SU-DHL-6 (cell line): ENCODE measurements around the gene ITPR2.

Experiments used
- EZH2phosphoT487 ChIP-seq: fragments of 200-600 bp; sonication (generic), shearing (Covaris generic); conservative IDR thresholded peaks from 2 replicates; pipeline ENCODE4 v1.6.1; 2018; ENCODE audit warnings: mild to moderate bottlenecking, antibody characterized with exemption, low read length, moderate library complexity, mixed read lengths
- TF ChIP-seq, protein P1 (sequence below): fragments of 200-600 bp; sonication (generic); IDR thresholded peaks from one replicate; pipeline ENCODE4 v1.5.1; 2017; ENCODE audit warnings: antibody characterized with exemption, mild to moderate bottlenecking, low read length, moderate library complexity; ENCODE audit not compliant: insufficient read depth, poor library complexity, severe bottlenecking

DNA sequence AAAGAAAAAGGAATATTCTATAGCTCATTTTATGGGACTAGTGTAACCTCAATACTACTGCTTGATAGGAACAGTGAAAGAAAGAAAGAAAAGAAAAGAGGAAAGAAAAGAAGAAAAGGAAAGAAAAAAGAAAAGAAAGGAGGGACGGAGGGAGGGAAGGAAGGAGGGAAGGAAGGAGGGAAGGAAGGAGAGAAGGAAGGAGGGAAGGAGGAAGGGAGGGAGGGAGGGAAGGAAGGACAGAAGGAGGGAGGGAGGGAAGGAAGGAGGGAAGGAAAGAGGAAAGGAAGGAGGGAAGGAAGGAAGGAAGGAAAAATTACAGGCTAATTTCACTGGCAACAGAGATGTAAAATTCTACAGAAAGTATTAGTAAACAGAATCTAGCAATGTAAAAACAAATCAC, 215.5 kb downstream of the ITPR2 start:
- TF ChIP-seq, protein P1, sequence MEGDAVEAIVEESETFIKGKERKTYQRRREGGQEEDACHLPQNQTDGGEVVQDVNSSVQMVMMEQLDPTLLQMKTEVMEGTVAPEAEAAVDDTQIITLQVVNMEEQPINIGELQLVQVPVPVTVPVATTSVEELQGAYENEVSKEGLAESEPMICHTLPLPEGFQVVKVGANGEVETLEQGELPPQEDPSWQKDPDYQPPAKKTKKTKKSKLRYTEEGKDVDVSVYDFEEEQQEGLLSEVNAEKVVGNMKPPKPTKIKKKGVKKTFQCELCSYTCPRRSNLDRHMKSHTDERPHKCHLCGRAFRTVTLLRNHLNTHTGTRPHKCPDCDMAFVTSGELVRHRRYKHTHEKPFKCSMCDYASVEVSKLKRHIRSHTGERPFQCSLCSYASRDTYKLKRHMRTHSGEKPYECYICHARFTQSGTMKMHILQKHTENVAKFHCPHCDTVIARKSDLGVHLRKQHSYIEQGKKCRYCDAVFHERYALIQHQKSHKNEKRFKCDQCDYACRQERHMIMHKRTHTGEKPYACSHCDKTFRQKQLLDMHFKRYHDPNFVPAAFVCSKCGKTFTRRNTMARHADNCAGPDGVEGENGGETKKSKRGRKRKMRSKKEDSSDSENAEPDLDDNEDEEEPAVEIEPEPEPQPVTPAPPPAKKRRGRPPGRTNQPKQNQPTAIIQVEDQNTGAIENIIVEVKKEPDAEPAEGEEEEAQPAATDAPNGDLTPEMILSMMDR, result no peak
- TF ChIP-seq EZH2phosphoT487, result no peak
